NCI-H128 (cell line): ENCODE measurements around the gene AP2A1.
A peak's percentile ranks its signal among the peaks of the same experiment; 100 is the strongest.

Experiments
- DNase-seq: peaks from one replicate; lab custom pipeline; 2025; ENCODE audit not compliant: unreplicated experiment; lab: John Stamatoyannopoulos, UW

AP2A1 gene

GRCh38 chr19:49837009-49837310 lies 70.2 kb downstream of the AP2A1 start:
- no peak for DNase-seq

- no peak for DNase-seq
Observed at GRCh38 chr19:49837425-49837824, 70.6 kb downstream of the AP2A1 start.

GRCh38 chr19:49838885-49839588 lies 72.2 kb downstream of the AP2A1 start:
- DNase-seq, result no peak

- DNase-seq, result no peak
Observed at GRCh38 chr19:49839713-49840112, 72.9 kb downstream of the AP2A1 start.

GRCh38 chr19:49840321-49840720 lies 73.5 kb downstream of the AP2A1 start:
- DNase-seq, result no peak

- no peak for DNase-seq
Observed at GRCh38 chr19:49840736-49841249, 74.0 kb downstream of the AP2A1 start.

- DNase-seq, result no peak
Observed at GRCh38 chr19:49843265-49843664, 76.5 kb downstream of the AP2A1 start.

GRCh38 chr19:49844138-49845095 lies 77.6 kb downstream of the AP2A1 start:
- DNase-seq, result no peak

GRCh38 chr19:49845414-49845813 lies 78.6 kb downstream of the AP2A1 start:
- no peak for DNase-seq

- no peak for DNase-seq
Observed at GRCh38 chr19:49846408-49846807, 79.6 kb downstream of the AP2A1 start.

GRCh38 chr19:49847731-49848696 lies 81.2 kb downstream of the AP2A1 start:
- DNase-seq, result no peak

GRCh38 chr19:49848938-49849337 lies 82.1 kb downstream of the AP2A1 start:
- DNase-seq, result no peak

GRCh38 chr19:49849433-49850220 lies 82.8 kb downstream of the AP2A1 start:
- no peak for DNase-seq

GRCh38 chr19:49850221-49850486 lies 83.4 kb downstream of the AP2A1 start:
- DNase-seq, result no peak

- DNase-seq, result peak; percentile 86
Observed at GRCh38 chr19:49850487-49851342, 83.9 kb downstream of the AP2A1 start, which contains the start of gene PTOV1. Gene PTOV1 (plus strand): TSS chr19:49851159.

GRCh38 chr19:49851456-49852259 lies 84.9 kb downstream of the AP2A1 start:
- DNase-seq, result no peak

- DNase-seq, result no peak
Observed at GRCh38 chr19:49852631-49853126, 85.9 kb downstream of the AP2A1 start.

GRCh38 chr19:49853852-49854377 lies 87.1 kb downstream of the AP2A1 start:
- no peak for DNase-seq
